Endodermal cell (in vitro differentiated cells): ENCODE measurements around the gene ATG2A. TPM values are rescaled to one million over a fixed set of nuclear protein-coding genes. Genes with fewer than 3 reads are reported as not detected.

ENCODE experiments used
- DNase-seq: peaks from one replicate; pipeline ENCODE4 v3.0.0-alpha.2; 2017
- H3K27ac ChIP-seq: 2 replicates; pipeline ENCODE4 v1.5.1; 2013; ENCODE audit warnings: mild to moderate bottlenecking, low read depth, low read length, moderate library complexity
- H3K27me3 ChIP-seq: 2 replicates; pipeline ENCODE4 v1.6.1; 2013; ENCODE audit warnings: mild to moderate bottlenecking, low read length, moderate library complexity; ENCODE audit not compliant: insufficient read depth, control insufficient read depth, poor library complexity, severe bottlenecking
- H3K36me3 ChIP-seq: 2 replicates; pipeline ENCODE4 v1.7.0; 2013; ENCODE audit warnings: mild to moderate bottlenecking, low read length, moderate library complexity; ENCODE audit not compliant: control insufficient read depth, insufficient read depth
- H3K4me1 ChIP-seq: one replicate; pipeline ENCODE4 v1.7.0; 2013; ENCODE audit warnings: low read length; ENCODE audit not compliant: control insufficient read depth, insufficient read depth
- H3K4me3 ChIP-seq: 2 replicates; pipeline ENCODE4 v1.5.1; 2013; ENCODE audit warnings: mild to moderate bottlenecking, low read length, moderate library complexity
- H3K9ac ChIP-seq: 2 replicates; pipeline ENCODE4 v1.6.1; 2013; ENCODE audit warnings: mild to moderate bottlenecking, low read length, moderate library complexity; ENCODE audit not compliant: poor library complexity, severe bottlenecking; ENCODE audit errors: extremely low read depth
- H3K9me3 ChIP-seq: 2 replicates; pipeline ENCODE4 v1.6.1; 2013; ENCODE audit warnings: mild to moderate bottlenecking, low read length, moderate library complexity; ENCODE audit not compliant: control insufficient read depth
- H3K27ac Mint-ChIP-seq: 2 replicates; pipeline ENCODE4 v1.8.0; 2020; ENCODE audit warnings: mixed read lengths
- H3K27me3 Mint-ChIP-seq: 2 replicates; pipeline ENCODE4 v1.8.0; 2021; ENCODE audit warnings: mild to moderate bottlenecking, mixed read lengths; ENCODE audit not compliant: insufficient read depth
- H3K36me3 Mint-ChIP-seq: 2 replicates; pipeline ENCODE4 v1.8.0; 2020; ENCODE audit warnings: low read depth, mixed read lengths
- H3K4me1 Mint-ChIP-seq: 2 replicates; pipeline ENCODE4 v1.8.0; 2020; ENCODE audit warnings: mixed read lengths
- H3K4me3 Mint-ChIP-seq: 2 replicates; pipeline ENCODE4 v1.8.0; 2020; ENCODE audit warnings: mild to moderate bottlenecking, moderate library complexity, mixed read lengths
- H3K9me3 Mint-ChIP-seq: 2 replicates; pipeline ENCODE4 v1.8.0; 2020; ENCODE audit warnings: mild to moderate bottlenecking, mixed read lengths
- CTCF ChIP-seq: fragments of 200-600 bp; sonication (generic); conservative IDR thresholded peaks from 2 replicates; pipeline ENCODE4 v1.5.0; 2021; ENCODE audit warnings: antibody characterized with exemption, mild to moderate bottlenecking
- WGBS, 2 experiments: methylation state at CpG; one replicate each; pipeline versions ENCODE4 v1.1.5 to v1.1.7; 2013; ENCODE audit warnings: missing lambda C conversion rate in 2 of 2, mixed read lengths in 1 of 2; ENCODE audit not compliant: insufficient coverage in 1 of 2, insufficient read length in 1 of 2; 5-methylcytosine and 5-hydroxymethylcytosine counted together
- total RNA-seq, 2 donors: library from RNA; stranded (reverse); fragmentation: NEBNext Ultra II Directional in 1 of 2; extraction: Animal tissue kit (Norgen Biotek cat#: 25700) in 1 of 2; gene quantifications; 2 replicates in 1 of 2; 3 replicates in 1 of 2; pipeline ENCODE4 v1.2.1, GENCODE V29; 2021

ATG2A gene
- total RNA-seq, 2 donors from 2014 or later: 17.0 to 23.0 TPM

- H3K27me3 ChIP-seq: no peaks in the 10 kb centered on the region
- H3K9ac ChIP-seq: no peak overlapping the region
- no peaks in the 10 kb centered on the region for H3K9me3 ChIP-seq
- Mint-ChIP-seq H3K4me1 (peaks cover 3% of the 10 kb centered on the region), H3K4me3 (no peak overlapping the region), H3K36me3 (peaks cover 10% of the 10 kb centered on the region), H3K27ac (peak overlapping the region; percentile 35), H3K27me3 (no peaks in the 10 kb centered on the region), H3K9me3 (no peaks in the 10 kb centered on the region)
- H3K27ac ChIP-seq: peak overlapping the region; percentile 90
- peaks cover 11% of the 10 kb centered on the region for H3K36me3 ChIP-seq
- TF ChIP-seq CTCF: no peak
- WGBS, 2 experiments: 81 to 84% methylated on average over 8 to 9 of the region's 9 CpGs
- peaks cover 3% of the 10 kb centered on the region for H3K4me1 ChIP-seq
- no peak overlapping the region for H3K4me3 ChIP-seq
- no peak for DNase-seq
Observed at GRCh38 chr11:64862987-64863390, 54.0 kb downstream of the ATG2A start.

- Histone ChIP-seq H3K27me3 (no peaks in the 10 kb centered on the region), H3K9ac (no peak overlapping the region), H3K36me3 (peaks cover 15% of the 10 kb centered on the region), H3K4me3 (no peak overlapping the region), H3K9me3 (no peaks in the 10 kb centered on the region), H3K4me1 (peaks cover 3% of the 10 kb centered on the region), H3K27ac (no peak overlapping the region)
- Mint-ChIP-seq H3K27me3 (no peaks in the 10 kb centered on the region), H3K4me1 (peaks cover 3% of the 10 kb centered on the region), H3K4me3 (no peak overlapping the region), H3K9me3 (no peaks in the 10 kb centered on the region), H3K27ac (no peak overlapping the region), H3K36me3 (peaks cover 6% of the 10 kb centered on the region)
- TF ChIP-seq CTCF: no peak
- WGBS, 2 experiments: 81 to 97% methylated on average over 4 to 6 of the region's 6 CpGs
- no peak for DNase-seq
Observed at GRCh38 chr11:64861227-64861975, 55.6 kb downstream of the ATG2A start.

GRCh38 chr11:64859542-64860414 lies 57.2 kb downstream of the ATG2A start:
- Histone ChIP-seq H3K4me3 (no peak overlapping the region), H3K27me3 (no peaks in the 10 kb centered on the region), H3K36me3 (peaks cover 23% of the 10 kb centered on the region), H3K9me3 (no peaks in the 10 kb centered on the region), H3K27ac (no peak overlapping the region), H3K4me1 (no peaks in the 10 kb centered on the region), H3K9ac (no peak overlapping the region)
- Mint-ChIP-seq H3K9me3 (no peaks in the 10 kb centered on the region), H3K27ac (peak overlapping the region; percentile 59), H3K36me3 (peaks cover 11% of the 10 kb centered on the region), H3K27me3 (no peaks in the 10 kb centered on the region), H3K4me3 (no peak overlapping the region), H3K4me1 (peaks cover 3% of the 10 kb centered on the region)
- TF ChIP-seq CTCF: no peak
- 95 to 98% methylated on average over 30 to 33 of the region's 33 CpGs for WGBS, 2 experiments
- DNase-seq: no peak
